HG02981 (cell line): ENCODE results near the gene ZNF888.
"Not testable (repeated sequence)": the region's sequence is repeated elsewhere in the genome, so short reads cannot be mapped to it uniquely, and the experiment has no call there.

Experiments used
- ATAC-seq: cut with Tn5 transposase; IDR thresholded peaks from one replicate; pipeline ENCODE4 v1.9.1; 2021; ENCODE audit warnings: mild to moderate bottlenecking, moderate library complexity; ENCODE audit not compliant: unreplicated experiment

The ZNF888 gene

GRCh38 chr19:52889931-52890330, 33.3 kb downstream of the ZNF888 start:
- no peak for ATAC-seq

- no peak for ATAC-seq
Measured at GRCh38 chr19:52889076-52889475, 34.2 kb downstream of the ZNF888 start.

- ATAC-seq, result no peak
Measured at GRCh38 chr19:52880895-52881389, 42.3 kb downstream of the ZNF888 start.

- not testable (repeated sequence) for ATAC-seq
Measured at GRCh38 chr19:52872996-52873395, 50.2 kb downstream of the ZNF888 start.

- ATAC-seq, result no peak
Measured at GRCh38 chr19:52871466-52871865, 51.8 kb downstream of the ZNF888 start.

GRCh38 chr19:52868031-52868430, 55.2 kb downstream of the ZNF888 start:
- not testable (repeated sequence) for ATAC-seq

- peak; percentile 98 for ATAC-seq
Measured at GRCh38 chr19:52857378-52858191, 65.6 kb downstream of the ZNF888 start, which contains the start of gene ZNF468. ZNF468 (minus strand) TSS chr19:52857619; CDS start chr19:52854272, 3,347 bp downstream.

GRCh38 chr19:52856540-52857377, 66.5 kb downstream of the ZNF888 start:
- ATAC-seq, result not testable (repeated sequence)
